GM21447 (cell line): ENCODE results near the gene ALOX5.

Experiments
- ATAC-seq: cut with Tn5 transposase; IDR thresholded peaks from one replicate; pipeline ENCODE4 v1.9.1; 2021; ENCODE audit not compliant: unreplicated experiment

ALOX5 gene

GRCh38 chr10:45422866-45423659 lies 49.0 kb downstream of the ALOX5 start:
- ATAC-seq, result no peak

- no peak for ATAC-seq
Measured at GRCh38 chr10:45423976-45424499, 50.0 kb downstream of the ALOX5 start.

- ATAC-seq, result no peak
Measured at GRCh38 chr10:45424668-45425404, 50.8 kb downstream of the ALOX5 start.

GRCh38 chr10:45425621-45426563 lies 51.9 kb downstream of the ALOX5 start:
- no peak for ATAC-seq

DNA sequence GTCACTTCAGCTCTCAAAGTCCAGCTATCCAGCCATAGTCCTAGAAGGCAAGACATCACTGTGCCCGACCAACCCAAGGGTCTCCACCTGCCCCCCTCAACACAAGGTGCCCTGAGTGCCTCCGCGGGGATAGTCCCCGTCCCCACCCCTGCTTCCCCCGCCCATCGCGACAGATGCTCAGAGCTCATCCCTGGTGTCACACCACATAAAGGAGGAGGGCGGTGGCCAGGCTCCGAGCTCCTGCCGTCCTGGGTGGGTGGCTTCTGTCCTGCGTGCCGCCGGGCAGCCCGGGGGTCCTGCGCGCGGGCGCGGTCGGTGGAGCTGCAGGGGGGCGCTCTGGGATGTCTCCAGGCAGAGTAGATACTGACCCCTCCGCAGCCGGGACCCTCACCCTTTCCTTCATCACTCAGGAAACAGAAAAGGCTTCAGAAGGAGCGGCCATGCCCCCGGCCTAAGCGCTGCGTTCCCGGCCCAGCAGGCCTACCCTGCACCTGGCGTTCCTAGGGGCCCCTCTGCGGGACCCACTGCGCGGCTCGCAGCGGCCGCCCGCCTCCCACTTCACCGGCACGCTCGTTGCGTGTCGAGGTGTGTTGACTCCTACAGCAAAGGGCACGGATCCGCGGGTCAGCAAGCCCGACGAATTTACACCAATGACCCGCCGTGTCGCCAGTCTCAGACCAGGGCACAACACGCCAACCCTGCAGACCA lies 53.4 kb downstream of the ALOX5 start:
- no peak for ATAC-seq

GRCh38 chr10:45427970-45428366 lies 54.0 kb downstream of the ALOX5 start:
- ATAC-seq, result no peak

DNA sequence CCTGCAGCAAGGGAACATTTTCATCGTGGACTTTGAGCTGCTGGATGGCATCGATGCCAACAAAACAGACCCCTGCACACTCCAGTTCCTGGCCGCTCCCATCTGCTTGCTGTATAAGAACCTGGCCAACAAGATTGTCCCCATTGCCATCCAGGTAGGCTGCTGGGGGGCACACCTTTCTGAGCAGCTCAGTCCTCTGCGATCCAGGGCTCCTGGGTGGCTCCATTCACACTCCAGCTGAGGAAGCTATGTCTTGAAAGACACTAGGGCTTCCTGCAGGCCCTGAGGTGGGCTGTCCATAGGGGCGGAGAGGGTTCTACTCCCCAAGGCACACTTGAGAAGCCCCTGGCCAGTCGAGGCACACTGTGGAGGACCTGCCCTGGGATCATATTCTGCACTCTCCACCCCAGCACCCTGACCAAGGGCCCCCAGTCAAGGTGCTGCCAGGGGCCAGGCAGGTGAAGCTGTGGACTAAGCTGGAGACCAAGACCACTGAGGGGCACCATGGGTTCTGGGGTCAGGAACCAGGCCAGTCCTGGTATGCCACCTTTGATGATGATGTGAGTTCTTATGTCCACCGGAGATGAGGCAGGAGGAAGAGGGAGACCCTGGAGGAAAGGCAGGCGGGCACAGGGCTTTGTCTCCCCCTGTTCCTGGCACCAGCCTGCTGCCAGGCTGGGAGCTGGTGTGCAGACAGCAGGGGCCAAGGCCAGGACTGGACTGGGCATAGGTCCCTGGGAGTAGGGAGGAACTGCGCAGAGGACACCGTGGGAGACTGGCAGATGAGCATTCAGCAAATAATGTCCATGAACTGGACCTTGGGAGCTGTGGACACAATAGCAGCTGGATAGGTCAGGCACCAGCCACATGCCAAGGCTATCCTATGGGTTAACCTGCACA lies 54.8 kb downstream of the ALOX5 start:
- ATAC-seq, result no peak

GRCh38 chr10:45429790-45430189 lies 55.8 kb downstream of the ALOX5 start:
- ATAC-seq, result no peak

- ATAC-seq, result no peak
Measured at GRCh38 chr10:45432113-45432512, 58.1 kb downstream of the ALOX5 start.

GRCh38 chr10:45432700-45433472 lies 58.9 kb downstream of the ALOX5 start:
- no peak for ATAC-seq

- ATAC-seq, result peak; percentile 96
Measured at GRCh38 chr10:45433716-45434469, 59.9 kb downstream of the ALOX5 start.

- ATAC-seq, result no peak
Measured at GRCh38 chr10:45437587-45438465, 63.8 kb downstream of the ALOX5 start.

DNA sequence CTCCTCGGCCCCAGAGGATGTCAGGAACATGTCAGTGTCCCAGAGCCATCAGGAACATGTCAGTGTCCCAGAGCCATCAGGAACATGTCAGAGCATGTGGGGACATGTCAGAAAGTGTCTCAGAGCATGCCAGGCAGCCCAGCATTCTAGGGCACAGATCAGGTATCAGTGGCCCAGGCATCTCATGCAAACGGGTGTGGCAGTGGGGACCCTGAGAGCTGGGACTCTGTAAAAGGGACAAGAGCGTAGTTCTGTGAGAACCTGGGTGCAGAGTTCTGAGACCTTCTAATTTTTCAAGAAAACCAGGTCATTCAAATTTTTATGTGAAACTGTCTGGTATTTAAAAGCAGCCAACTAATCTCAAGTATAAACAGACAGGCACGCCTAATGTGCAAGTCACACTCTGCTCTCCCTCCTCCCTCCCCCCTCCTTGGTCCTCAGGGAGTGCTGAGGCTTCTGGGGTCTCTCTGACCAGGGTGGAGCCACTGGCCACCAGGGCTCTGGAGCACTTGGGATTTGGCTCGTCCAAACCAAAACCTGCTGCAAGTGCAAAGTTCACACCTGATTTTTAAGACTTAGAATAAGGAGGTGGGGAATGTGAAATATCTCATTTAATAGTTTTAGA lies 64.6 kb downstream of the ALOX5 start:
- ATAC-seq, result no peak

DNA sequence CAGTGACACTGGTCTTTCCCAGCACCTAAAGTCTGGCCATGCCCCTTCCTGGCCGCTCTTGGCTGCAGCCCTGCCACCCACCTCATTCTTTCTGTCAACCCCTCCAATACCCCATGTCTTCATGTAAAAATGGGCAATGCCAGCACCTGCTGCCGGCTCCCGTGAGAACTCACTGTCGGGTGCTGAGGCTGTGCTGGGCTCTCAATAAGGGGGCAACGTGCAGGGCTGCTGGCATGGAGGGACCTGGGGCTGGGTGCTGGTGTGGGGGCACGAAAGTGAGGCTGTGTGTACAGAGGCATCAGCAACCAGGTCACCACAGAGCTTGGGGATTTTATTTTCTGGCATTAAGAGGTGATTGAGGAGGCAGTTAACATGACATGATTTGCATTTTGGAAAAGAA lies 65.3 kb downstream of the ALOX5 start:
- no peak for ATAC-seq

GRCh38 chr10:45439873-45440272 lies 65.9 kb downstream of the ALOX5 start:
- no peak for ATAC-seq

- no peak for ATAC-seq
Measured at GRCh38 chr10:45440511-45441062, 66.6 kb downstream of the ALOX5 start.
